ENCODE measurements around the gene ACCSL.

ACCSL gene

GRCh38 chr11:44058275-44058674 lies 10.5 kb downstream of the ACCSL start:
- no peak for DNase-seq (ENCODE audit: low spot score)

GRCh38 chr11:44065161-44065661 lies 17.4 kb downstream of the ACCSL start:
- no peak for DNase-seq (ENCODE audit: low spot score)

GRCh38 chr11:44065841-44066731 lies 18.3 kb downstream of the ACCSL start, which contains the start of gene ACCS:
TSS of gene ACCS (plus strand) at chr11:44066270. CDS start at chr11:44067628, 1,358 bp downstream.
- peak; percentile 90 for DNase-seq (ENCODE audit: low spot score)

- DNase-seq (ENCODE audit: low spot score), result no peak
Observed at GRCh38 chr11:44066732-44067141, 19.0 kb downstream of the ACCSL start.

GRCh38 chr11:44067266-44067665 lies 19.5 kb downstream of the ACCSL start:
- DNase-seq (ENCODE audit: low spot score), result no peak

GRCh38 chr11:44068180-44068579 lies 20.4 kb downstream of the ACCSL start:
- no peak for DNase-seq (ENCODE audit: low spot score)

- DNase-seq (ENCODE audit: low spot score), result no peak
Observed at GRCh38 chr11:44071157-44071556, 23.4 kb downstream of the ACCSL start.

GRCh38 chr11:44072757-44073658 lies 25.2 kb downstream of the ACCSL start:
- DNase-seq (ENCODE audit: low spot score), result no peak

- DNase-seq (ENCODE audit: low spot score), result no peak
Observed at GRCh38 chr11:44078794-44079193, 31.0 kb downstream of the ACCSL start.

GRCh38 chr11:44079376-44079775 lies 31.6 kb downstream of the ACCSL start:
- DNase-seq (ENCODE audit: low spot score), result no peak

- DNase-seq (ENCODE audit: low spot score), result no peak
Observed at GRCh38 chr11:44080951-44081350, 33.2 kb downstream of the ACCSL start.

- no peak for DNase-seq (ENCODE audit: low spot score)
Observed at GRCh38 chr11:44082645-44083044, 34.9 kb downstream of the ACCSL start.

GRCh38 chr11:44083433-44083832 lies 35.7 kb downstream of the ACCSL start:
- no peak for DNase-seq (ENCODE audit: low spot score)

- no peak for DNase-seq (ENCODE audit: low spot score)
Observed at GRCh38 chr11:44083906-44084305, 36.1 kb downstream of the ACCSL start.

GRCh38 chr11:44085330-44085729 lies 37.5 kb downstream of the ACCSL start:
- DNase-seq (ENCODE audit: low spot score), result no peak

- peak; percentile 49 for DNase-seq (ENCODE audit: low spot score)
Observed at GRCh38 chr11:44088377-44088776, 40.6 kb downstream of the ACCSL start.

- no peak for DNase-seq (ENCODE audit: low spot score)
Observed at GRCh38 chr11:44088871-44089270, 41.1 kb downstream of the ACCSL start.

- no peak for DNase-seq (ENCODE audit: low spot score)
Observed at GRCh38 chr11:44090539-44090938, 42.8 kb downstream of the ACCSL start.

GRCh38 chr11:44094260-44094868 lies 46.6 kb downstream of the ACCSL start:
- DNase-seq (ENCODE audit: low spot score), result peak; percentile 86

GRCh38 chr11:44095506-44096359 lies 48.0 kb downstream of the ACCSL start, which contains the start of gene EXT2:
TSS of gene EXT2 (plus strand) at chr11:44095678. CDS start at chr11:44107713, 12,035 bp downstream.
- DNase-seq (ENCODE audit: low spot score), result peak; percentile 89
